NCI-H446 (cell line): ENCODE data around the gene DENND6B.
A peak's percentile ranks its signal among the peaks of the same experiment; 100 is the strongest.
"Not testable (repeated sequence)": the region's sequence is repeated elsewhere in the genome, so short reads cannot be mapped to it uniquely, and the experiment has no call there.

Experiments used
- DNase-seq, 2 experiments: peaks; one replicate each; lab custom pipeline; 2025; lab: John Stamatoyannopoulos, UW

The DENND6B gene

GRCh38 chr22:50273352-50273751 lies 53.5 kb downstream of the DENND6B start:
- not testable (repeated sequence) for DNase-seq

GRCh38 chr22:50272044-50272802 lies 54.6 kb downstream of the DENND6B start:
- no peak for DNase-seq

DNA sequence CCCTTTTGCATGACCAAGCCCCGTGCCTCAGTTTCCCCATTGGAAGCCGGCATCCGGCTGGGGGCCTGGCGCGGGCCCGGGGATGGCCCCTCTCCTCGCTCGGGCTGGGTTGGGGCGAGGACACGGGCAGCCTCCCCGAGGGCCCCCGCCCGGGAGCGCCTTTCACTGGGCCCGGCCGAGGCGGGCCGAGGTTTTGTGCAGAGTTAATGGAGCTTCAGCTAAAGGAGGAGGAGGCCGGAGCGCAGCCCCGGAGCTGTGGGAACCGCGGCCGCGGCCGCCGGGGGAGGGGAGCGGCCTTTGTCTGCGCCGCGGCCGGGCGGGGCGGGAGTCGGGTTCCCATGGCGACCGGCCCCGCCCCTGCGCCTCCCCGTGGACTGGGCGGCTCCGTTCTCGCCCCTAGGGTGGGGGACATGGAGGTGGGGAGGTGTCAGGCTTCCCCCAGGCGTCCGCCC lies 55.3 kb downstream of the DENND6B start:
- DNase-seq = no peak

- DNase-seq = no peak
These were observed 56.0 kb downstream of the DENND6B start for GRCh38 chr22:50270666-50271394.

DNA sequence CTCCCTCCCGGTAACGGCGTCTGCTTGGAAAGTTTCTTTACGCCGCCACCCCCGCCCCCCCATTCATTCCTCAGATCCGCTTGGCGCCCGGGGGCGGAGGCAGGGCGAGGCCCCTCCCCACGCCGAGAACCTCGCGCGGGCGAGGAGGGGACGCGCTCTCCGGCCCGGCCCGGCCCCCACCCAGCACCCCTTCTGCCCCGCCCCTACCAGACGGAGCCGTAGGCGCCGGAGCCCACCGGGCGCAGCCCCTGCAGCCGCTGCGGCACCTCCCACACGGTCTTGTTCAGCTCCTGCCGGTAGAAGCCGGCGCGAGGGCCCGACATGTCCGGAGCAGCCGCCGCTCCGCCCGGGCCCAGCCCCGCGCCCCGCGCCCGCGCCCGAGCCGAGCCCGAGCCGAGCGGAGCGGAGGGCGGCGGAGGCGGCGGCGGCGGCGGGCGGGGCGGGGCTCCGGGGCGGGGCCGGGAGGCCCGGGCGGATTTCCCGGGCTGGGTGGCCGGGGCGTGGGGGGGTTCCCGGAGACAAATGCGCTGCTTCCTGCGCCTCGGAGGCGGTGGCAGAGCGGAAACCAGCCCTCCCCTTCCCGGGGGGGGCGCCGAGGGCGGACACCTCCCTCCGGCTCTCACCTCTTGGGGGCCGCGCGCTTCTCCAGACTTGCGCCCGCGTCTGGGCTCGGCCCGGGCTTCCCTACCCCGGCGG lies 56.7 kb downstream of the DENND6B start, which contains the start of gene MAPK11:
MAPK11 (minus strand) TSS at position 411 of the 696 bp plus-strand sequence; CDS start at position 323, 88 bp downstream.
- peak in 1 of 2 experiments; percentile 66 for DNase-seq

- DNase-seq = no peak
These were observed 57.2 kb downstream of the DENND6B start for GRCh38 chr22:50269573-50269969.

DNA sequence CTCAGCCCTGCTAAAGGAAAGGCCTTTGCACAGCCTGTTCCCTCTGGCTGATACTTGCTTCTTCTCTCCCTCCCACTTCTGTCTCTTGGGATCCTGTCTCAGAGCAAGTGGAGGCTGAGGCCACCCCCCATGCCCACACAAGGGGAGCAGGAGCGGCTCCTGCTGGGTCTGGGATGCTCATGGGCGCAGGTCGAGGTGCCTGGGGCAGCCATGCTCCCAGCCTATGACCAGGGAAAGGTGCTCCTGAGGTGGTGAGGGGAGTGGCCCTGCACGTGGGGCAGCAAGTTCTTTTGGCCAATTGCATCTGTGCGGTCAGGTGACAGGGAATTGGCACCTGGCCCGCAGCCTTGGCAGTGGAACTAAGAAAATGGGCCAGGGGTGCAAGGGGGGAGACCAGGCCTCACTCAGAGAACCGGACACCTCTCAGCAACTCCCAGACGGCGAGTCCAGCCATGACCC lies 58.1 kb downstream of the DENND6B start:
- DNase-seq = peak; percentile 16 to 53

GRCh38 chr22:50267591-50268390 lies 59.0 kb downstream of the DENND6B start:
- no peak for DNase-seq

DNA sequence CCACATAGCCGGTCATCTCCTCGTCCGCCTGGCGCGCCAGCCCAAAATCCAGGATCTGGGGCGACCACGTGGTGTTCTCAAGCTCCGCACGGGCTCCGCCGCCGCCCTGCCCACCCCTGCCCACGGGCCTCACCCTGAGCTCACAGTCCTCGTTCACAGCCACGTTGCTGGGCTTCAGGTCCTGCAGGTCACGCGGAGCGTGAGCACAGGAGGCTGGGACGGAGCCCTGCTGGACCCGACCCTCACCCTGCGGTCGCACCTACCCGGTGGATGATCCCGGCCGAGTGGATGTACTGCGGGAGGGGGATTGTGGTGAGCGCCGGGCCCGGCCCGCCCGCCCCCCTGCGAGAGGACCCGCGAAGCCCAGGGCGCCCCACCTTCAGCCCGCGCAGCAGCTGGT lies 59.8 kb downstream of the DENND6B start:
- DNase-seq = no peak

GRCh38 chr22:50264946-50265669 lies 61.7 kb downstream of the DENND6B start:
- DNase-seq = no peak

DNA sequence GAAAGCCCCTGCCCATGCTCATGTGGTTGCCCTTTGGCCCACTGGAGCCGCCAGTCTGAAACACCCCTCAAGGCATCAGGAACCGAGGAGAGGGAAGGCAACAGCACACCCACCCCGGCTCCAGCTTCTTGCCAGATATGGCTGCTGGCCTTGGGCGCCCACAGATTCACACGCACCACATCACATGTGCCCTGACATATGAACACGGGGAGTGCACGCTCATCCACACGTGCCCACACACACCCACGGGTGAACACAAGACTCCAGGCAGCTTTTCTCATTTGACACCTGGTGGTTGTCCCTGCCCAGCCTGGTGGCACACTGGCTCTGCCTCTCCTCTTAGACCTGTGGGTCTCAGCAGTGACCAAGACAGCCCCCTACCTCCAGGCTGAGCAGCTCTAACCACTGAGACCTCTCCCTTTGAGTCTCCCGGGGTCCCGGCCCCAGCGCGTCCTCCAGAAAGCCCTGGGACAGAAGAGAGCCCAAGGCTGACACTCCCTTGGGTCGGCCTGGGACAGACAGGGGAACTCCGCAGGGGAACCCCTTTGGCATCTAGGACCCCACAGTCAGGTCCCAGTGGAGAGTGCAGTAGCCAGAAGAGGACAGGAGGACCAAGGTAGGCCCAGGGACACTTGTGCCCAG lies 62.6 kb downstream of the DENND6B start:
- no peak for DNase-seq

DNA sequence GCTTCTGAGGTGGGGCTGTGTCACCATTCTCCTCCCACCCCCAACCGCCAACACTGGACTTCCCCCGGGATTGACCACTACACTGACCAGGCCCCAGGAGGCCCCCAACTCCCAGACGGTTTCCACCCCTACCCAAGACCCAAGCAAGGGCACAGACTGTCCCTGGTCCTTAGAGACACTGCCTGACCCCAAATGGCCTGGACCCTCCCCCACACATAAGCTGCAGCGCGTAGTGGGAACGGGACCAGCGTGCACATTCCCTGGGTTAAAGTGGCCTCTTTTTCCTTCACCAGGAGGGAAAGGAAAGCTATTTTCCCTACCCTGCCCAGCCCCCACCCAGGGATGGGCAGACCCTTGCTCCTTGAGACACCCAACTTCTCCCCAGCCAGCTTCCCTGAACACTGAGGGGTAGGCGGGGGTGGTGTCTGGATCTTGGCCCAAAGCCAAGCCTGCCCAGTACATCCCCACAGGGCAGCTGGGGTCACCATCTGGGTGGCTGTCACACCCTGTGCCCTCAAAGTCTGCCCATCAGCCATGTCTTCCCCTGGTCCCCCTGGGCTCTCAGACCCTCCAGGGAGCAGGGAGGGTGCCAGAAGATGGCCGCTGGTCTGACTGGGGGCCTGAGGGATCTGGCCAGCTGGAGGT lies 63.7 kb downstream of the DENND6B start:
- DNase-seq = no peak

DNA sequence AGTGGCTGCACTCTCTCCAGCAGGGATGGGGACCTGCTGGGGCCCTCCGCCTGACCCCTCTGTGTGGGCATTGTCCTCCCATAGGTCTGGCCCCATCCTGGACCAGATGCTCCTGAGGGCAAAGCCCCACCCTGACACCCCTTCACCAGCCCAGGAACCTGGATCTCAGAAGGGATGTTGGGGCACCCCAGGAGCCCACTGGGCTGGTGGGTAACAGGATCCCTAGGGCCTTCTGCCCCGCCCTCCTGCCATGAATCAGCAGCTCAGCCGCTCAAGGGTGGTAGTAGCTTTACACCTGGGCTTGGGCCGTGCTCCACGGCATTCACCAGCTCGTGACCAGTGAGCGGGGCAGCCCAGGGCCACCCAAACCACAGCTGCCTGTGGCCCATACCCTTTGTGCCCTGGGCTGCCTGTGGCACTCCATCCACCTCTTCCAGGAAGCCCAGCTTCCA lies 64.3 kb downstream of the DENND6B start:
- DNase-seq = no peak

GRCh38 chr22:50261615-50262459 lies 65.0 kb downstream of the DENND6B start, which contains the start of gene MAPK12:
Gene MAPK12, minus strand, starts transcription at chr22:50261683. Its CDS starts 174 bp downstream, at chr22:50261509.
- DNase-seq = peak in 1 of 2 experiments; percentile 18

DNA sequence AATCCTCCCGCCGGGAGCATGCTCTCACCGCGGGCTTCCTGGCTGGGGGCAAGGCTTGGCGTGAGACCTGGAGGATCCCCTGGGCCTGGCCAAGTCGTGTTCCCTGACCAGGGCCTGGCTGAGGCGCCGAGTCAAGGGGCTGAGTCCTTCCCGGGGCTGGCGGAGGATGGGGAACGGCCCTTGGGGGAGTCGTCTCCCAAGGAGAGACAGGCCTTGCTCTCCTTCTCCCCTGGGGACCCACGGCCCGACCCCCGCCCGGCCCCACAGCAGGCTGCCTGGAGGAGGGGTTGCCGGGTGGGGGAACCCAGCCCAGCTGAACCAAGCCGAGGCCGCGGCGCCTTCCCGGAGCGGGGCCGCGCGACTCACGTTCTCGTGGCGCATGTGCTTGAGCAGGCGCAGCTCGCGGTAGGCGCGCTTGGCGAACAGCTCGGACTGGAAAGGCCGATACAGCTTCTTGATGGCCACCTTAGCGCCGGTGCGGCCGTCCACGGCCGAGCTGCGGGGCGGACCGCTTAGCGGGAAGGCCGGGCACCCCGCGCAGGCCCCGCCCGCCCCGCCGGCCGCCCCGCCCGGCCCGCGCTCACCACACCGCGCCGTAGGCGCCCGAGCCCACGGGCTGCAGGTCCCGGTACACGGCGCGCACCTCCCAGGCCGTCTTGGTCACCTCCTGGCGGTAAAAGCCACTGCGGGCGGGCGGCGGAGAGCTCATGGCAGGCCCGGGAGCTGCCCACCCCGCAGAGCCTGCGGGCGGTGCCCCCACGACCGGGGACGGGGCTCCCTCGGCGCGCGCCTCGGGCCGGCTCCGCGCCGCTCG lies 65.8 kb downstream of the DENND6B start:
- peak in 1 of 2 experiments; percentile 43 for DNase-seq

DNA sequence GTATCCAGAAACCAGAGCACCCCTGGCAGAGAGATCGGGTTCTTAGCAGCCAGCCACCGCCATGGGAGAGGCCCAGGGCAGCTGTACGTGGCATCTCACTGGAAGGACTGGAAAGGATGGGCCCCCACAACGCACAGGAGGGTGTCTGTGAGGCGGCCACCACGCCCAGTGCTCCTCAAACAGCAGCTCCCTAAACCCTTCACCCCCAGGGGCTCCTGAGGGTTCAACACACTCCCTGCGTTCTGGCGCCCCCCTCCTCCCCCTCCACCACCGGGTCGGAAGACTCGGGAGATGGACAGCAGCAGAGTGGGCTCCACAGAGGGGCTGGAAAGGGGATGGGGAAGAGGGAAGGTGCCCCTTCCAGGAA lies 66.4 kb downstream of the DENND6B start:
- DNase-seq = no peak

- DNase-seq = no peak
These were observed 67.5 kb downstream of the DENND6B start for GRCh38 chr22:50259302-50259701.
